GM18873 (cell line): ENCODE data around the gene SYNE1.
A peak's percentile ranks its signal among the peaks of the same experiment; 100 is the strongest.

Experiments used
- ATAC-seq: cut with Tn5 transposase; IDR thresholded peaks from one replicate; pipeline ENCODE4 v1.9.1; 2021; ENCODE audit warnings: mild to moderate bottlenecking, moderate library complexity, moderate number of reproducible peaks; ENCODE audit not compliant: unreplicated experiment, low FRiP score

Gene SYNE1

DNA sequence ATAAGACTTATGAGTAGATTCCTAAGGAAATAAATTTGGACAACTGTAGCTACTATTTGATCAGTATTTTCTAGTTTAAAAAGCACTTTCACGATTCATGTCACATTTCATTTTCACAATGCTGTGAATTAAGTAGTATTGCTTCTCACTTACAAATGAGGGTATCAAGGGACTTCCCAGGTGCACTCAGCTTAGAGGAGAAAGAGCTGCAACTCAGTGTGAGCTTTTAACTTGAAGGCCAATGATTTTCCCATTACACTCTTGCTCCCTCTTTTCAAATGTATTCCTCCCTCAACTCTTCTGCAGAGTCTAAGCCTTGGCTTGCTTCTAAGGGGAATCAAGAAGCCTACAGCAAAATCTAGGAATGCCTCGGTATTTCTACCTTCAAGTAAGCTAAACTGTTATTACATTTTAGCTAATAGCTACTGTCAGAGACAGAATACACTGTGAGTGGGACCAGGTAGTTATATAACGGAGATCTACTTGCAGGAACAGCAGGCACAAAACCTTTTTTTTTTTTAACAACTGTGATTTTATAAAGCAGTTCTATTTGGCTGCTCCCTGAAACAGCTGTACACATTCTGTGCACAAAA is 339.0 kb downstream of the SYNE1 start:
- peak; percentile 19 for ATAC-seq

GRCh38 chr6:152296648-152297376 is 340.4 kb downstream of the SYNE1 start:
- ATAC-seq, result no peak

- ATAC-seq, result no peak
These were observed 341.2 kb downstream of the SYNE1 start for GRCh38 chr6:152295920-152296319.

DNA sequence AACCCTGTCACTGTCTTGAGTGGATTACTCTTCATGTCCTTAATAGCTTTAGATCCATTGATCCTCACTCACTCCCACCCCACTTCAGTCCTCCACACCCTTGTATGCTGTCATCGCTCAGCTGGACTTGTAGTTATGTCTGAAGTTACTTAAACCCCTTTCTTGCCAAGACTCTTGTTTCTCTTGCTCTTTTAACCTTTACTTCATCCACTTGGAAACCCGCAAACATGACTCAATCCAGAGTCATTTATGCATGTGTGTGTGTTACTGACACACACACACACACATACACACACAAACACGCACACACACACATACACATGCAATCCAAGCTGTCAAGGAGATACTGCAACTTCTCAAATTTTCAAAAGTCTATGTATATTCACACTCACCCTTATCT is 341.8 kb downstream of the SYNE1 start:
- no peak for ATAC-seq

GRCh38 chr6:152293404-152293803 is 343.8 kb downstream of the SYNE1 start:
- ATAC-seq, result no peak

DNA sequence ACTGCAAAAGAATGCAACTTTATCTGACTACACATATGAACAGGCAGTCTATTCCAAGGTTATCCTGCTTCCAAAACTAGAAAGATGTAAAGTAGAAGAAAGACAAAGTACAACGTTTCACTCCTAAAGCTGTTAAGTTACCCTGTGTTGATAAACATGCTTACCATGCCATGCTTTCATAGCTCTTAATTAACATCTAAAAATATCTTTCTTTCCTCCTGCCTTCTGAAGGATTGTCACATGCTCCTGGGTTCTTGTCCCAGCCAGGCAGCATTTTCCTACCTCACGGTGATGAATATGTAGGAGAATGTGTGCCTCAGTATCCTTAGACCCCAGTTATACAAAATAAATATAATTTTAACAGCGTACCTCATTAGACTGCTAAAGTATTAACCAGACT is 344.6 kb downstream of the SYNE1 start:
- no peak for ATAC-seq

- ATAC-seq, result no peak
These were observed 346.5 kb downstream of the SYNE1 start for GRCh38 chr6:152290693-152291092.

GRCh38 chr6:152277826-152278329 is 359.3 kb downstream of the SYNE1 start:
- no peak for ATAC-seq

DNA sequence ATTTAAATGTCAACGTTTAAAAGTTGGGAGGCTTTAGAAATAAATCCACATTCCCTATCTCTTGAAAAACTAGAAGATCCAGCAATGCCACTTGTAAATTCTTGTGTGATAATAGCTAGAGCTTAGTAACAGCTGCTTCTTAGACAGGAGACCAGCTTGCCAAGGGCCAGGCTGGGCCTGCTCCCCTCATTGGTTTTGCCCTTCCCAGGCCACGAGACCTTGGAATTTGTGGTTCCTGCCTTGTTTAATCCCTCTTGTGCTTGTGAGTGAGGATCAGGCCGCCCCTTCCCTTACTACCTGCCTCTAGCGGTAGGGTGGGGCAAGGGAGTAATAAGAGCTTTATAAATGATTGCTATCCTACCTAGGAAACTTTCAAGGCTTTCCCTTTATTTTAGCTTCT is 363.5 kb downstream of the SYNE1 start:
- ATAC-seq, result no peak

DNA sequence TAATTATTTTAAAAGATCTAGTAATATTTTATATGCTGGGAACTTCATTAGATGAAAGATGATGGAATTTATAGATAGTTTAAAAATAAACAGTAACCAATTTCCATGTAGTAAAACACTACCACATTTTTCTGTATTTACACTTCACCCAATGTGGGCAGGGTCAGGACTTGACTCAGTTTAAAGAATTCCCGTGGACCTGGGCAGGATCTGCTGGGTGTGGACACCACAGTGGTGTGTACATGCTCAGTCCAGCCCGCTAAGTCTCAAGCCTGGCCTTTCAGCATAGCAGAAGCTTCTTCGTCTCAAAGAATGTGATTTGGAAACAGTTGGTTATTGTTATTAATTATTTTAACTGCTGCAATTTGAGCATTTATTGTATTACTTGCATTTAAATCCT is 364.2 kb downstream of the SYNE1 start:
- ATAC-seq, result no peak

- ATAC-seq, result no peak
These were observed 364.7 kb downstream of the SYNE1 start for GRCh38 chr6:152272486-152272885.

DNA sequence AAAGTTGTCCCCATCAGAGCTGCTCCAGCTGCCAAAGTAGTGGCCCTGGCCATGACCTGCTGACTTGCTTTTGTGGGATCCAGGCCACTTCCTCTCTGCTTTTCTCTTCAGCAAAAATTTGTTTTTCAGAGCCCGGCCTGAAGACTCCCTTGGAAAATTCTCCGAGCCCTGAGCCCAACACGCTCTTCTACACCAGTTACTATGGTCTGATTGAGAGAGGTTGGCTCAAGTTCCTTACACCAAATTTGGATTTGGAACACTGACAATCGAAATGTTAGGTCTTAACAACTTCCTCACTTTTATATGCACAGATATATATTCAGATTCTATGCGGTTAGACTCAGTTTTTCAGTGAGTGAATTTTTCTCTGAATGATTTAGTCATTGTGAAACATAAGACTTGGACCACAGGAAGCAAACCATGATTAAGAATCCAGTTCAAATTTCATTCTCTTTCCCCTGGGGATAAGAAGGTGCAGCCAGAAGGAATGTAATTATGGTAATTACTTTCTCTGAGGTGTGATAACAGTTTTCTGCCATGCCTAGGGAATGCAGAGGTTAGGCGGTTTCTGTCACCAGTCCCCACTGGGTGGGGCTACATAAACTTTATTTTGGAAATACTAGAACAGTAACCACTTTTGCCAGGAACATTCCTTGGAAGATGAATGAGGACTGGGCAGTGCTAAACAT is 365.2 kb downstream of the SYNE1 start:
- ATAC-seq, result no peak

- no peak for ATAC-seq
These were observed 366.7 kb downstream of the SYNE1 start for GRCh38 chr6:152270301-152270925.

DNA sequence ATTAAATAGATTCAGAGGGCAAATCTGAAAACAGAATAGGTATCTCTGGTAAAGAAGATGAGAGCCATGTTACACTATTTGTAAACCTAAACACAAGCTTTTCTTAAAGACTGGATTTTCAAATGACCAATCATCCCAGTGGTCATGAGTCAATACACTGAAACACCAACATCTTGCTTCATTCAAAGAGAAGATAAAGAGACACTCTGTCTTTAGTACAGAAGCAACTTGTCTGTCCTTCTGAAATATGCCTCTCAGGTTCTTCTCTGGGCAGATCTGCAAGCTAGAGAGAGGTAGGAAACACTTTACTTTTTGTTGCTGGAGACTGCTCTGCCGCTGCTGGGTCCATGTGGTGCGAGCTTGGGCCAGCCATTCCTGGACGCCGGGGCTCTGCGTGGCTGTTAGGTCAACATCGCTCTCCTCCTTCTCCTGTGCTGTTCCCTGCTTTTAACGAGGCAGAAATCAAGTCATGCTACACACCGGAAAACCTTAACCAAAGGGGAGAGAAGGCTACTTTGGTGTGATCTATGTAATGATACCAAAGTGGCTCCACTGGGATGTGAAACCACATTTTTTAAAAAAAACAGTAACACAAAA is 368.2 kb downstream of the SYNE1 start:
- no peak for ATAC-seq

GRCh38 chr6:152267967-152268845 is 369.0 kb downstream of the SYNE1 start:
- no peak for ATAC-seq

DNA sequence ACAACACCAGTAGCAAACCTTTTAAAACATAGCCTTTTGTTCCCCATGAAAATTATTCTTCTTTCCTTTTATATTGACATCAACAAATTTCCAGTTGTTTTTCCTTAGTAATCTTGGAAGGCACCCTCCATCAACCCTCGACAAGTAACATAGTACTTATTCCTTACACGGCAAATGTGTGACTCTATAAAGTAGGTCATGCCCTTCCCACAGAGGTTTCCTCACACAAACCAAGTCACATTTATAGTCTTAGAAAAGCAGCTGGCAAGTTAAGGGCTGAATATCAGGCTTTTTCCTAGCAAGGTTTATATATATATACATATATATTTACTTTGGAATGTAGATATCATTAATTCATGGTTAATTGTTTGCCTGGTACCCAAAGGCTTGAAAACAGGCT is 371.5 kb downstream of the SYNE1 start:
- ATAC-seq, result no peak

GRCh38 chr6:152263582-152263981 is 373.6 kb downstream of the SYNE1 start:
- no peak for ATAC-seq

GRCh38 chr6:152261179-152261578 is 376.0 kb downstream of the SYNE1 start:
- ATAC-seq, result no peak

DNA sequence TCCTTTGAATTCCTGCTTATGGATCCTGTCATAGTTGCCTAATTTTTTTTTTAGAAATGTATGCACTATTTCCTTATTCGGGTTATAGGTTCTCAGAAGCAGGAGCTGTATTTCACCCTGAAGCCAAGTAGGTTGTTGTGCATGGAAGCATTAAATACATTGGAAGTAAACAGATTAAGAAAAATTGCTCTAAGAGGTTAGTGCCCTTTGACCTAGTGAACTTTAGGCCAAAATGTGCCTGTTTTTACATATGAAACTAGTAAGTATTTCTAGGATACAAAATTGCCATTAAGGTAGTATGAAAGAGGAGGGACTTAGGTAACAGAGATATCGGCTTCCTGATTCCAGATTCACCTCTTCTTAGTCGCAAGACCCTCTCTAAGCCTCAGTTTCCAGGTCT is 377.9 kb downstream of the SYNE1 start:
- no peak for ATAC-seq

GRCh38 chr6:152257581-152257980 is 379.6 kb downstream of the SYNE1 start:
- no peak for ATAC-seq
